GM19452 (cell line): ENCODE results near the gene ARAP2.
A peak's percentile ranks its signal among the peaks of the same experiment; 100 is the strongest.

Experiments
- ATAC-seq: cut with Tn5 transposase; IDR thresholded peaks from one replicate; pipeline ENCODE4 v1.9.1; 2021; ENCODE audit not compliant: unreplicated experiment

Gene ARAP2

GRCh38 chr4:36244257-36245082, at the start of gene ARAP2:
TSS of gene ARAP2 (minus strand) at chr4:36244514. CDS start at chr4:36229486, 15,028 bp downstream.
- ATAC-seq = peak; percentile 56

GRCh38 chr4:36292556-36293188, 48.4 kb upstream of the ARAP2 start:
- ATAC-seq = no peak

- ATAC-seq = no peak
These were observed 46.3 kb upstream of the ARAP2 start for GRCh38 chr4:36290641-36291040.

GRCh38 chr4:36288731-36289426, 44.6 kb upstream of the ARAP2 start:
- ATAC-seq = no peak

GRCh38 chr4:36286481-36286871, 42.2 kb upstream of the ARAP2 start:
- ATAC-seq = peak; percentile 36

GRCh38 chr4:36285784-36286480, 41.6 kb upstream of the ARAP2 start:
- peak; percentile 98 for ATAC-seq

GRCh38 chr4:36283912-36284465, 39.7 kb upstream of the ARAP2 start:
- ATAC-seq = no peak

GRCh38 chr4:36282503-36283030, 38.3 kb upstream of the ARAP2 start:
- no peak for ATAC-seq

GRCh38 chr4:36281384-36282106, 37.2 kb upstream of the ARAP2 start, which contains the start of gene DTHD1:
TSS of gene DTHD1 (plus strand) at chr4:36281616. CDS start at chr4:36281759, 143 bp downstream.
- no peak for ATAC-seq

GRCh38 chr4:36280555-36280954, 36.2 kb upstream of the ARAP2 start:
- ATAC-seq = no peak

- no peak for ATAC-seq
These were observed 34.5 kb upstream of the ARAP2 start for GRCh38 chr4:36278789-36279188.

- no peak for ATAC-seq
These were observed 33.2 kb upstream of the ARAP2 start for GRCh38 chr4:36277533-36277932.

- ATAC-seq = no peak
These were observed 29.8 kb upstream of the ARAP2 start for GRCh38 chr4:36274158-36274557.

GRCh38 chr4:36273276-36273675, 29.0 kb upstream of the ARAP2 start:
- ATAC-seq = no peak

GRCh38 chr4:36269533-36270173, 25.3 kb upstream of the ARAP2 start:
- ATAC-seq = no peak

- no peak for ATAC-seq
These were observed 24.8 kb upstream of the ARAP2 start for GRCh38 chr4:36269101-36269500.

GRCh38 chr4:36267486-36268268, 23.4 kb upstream of the ARAP2 start:
- ATAC-seq = no peak

- no peak for ATAC-seq
These were observed 20.0 kb upstream of the ARAP2 start for GRCh38 chr4:36264207-36264826.
